IMR-90 (cell line): Measurements from ENCODE around the gene DAB1. TPM values are rescaled to one million over a fixed set of nuclear protein-coding genes. Genes with fewer than 3 reads are reported as not detected.

Source experiments
- ATAC-seq: fragments of 200-7000 bp; cut with Tn5 transposase; 2 replicates; pipeline ENCODE4 v1.9.1; 2020; ENCODE audit warnings: low read depth, mild to moderate bottlenecking, moderate library complexity
- BruUV-seq: library from RNA; stranded (reverse); fragments of 400-500 nt; replicated peaks from 2 replicates; lab custom pipeline; 2021; lab: Mats Ljungman, UMichigan
- CTCF ChIA-PET: fragments of 300-600 bp; formaldehyde crosslinking; extraction: SDS; loops from one replicate; lab custom pipeline; 2021; ENCODE audit warnings: antibody characterized with exemption; lab: Yijun Ruan, JAX
- POLR2A ChIA-PET: fragments of 300-600 bp; sonication (Branson Sonifier 250); formaldehyde crosslinking; loops from one replicate; lab custom pipeline; 2022; ENCODE audit warnings: antibody characterized with exemption; ENCODE audit not compliant: unreplicated experiment; lab: Charles Lee
- DNase-seq: peaks from one replicate; pipeline ENCODE4 v3.0.0; 2013
- H2AFZ ChIP-seq: replicated peaks from 2 replicates; pipeline ENCODE3; 2013; ENCODE audit warnings: low read length, mild to moderate bottlenecking; ENCODE audit not compliant: poor library complexity
- H2AK5ac ChIP-seq: 2 replicates; pipeline ENCODE4 v1.6.1; 2013; ENCODE audit warnings: low read depth, low read length, inconsistent platforms
- H2AK9ac ChIP-seq: replicated peaks from 2 replicates; pipeline ENCODE3; 2013; ENCODE audit warnings: mild to moderate bottlenecking, low read depth, low read length, moderate library complexity; ENCODE audit not compliant: poor library complexity
- H2BK120ac ChIP-seq: 2 replicates; pipeline ENCODE4 v1.6.1; 2013; ENCODE audit warnings: low read depth, low read length, inconsistent platforms
- H2BK15ac ChIP-seq: 3 replicates; pipeline ENCODE4 v1.6.1; 2013; ENCODE audit warnings: low read depth, low read length, inconsistent platforms
- H2BK20ac ChIP-seq: 2 replicates; pipeline ENCODE4 v1.6.1; 2013; ENCODE audit warnings: low read depth, mild to moderate bottlenecking, inconsistent platforms, low read length, moderate library complexity
- H2BK5ac ChIP-seq: 2 replicates; pipeline ENCODE4 v1.6.1; 2013; ENCODE audit warnings: mild to moderate bottlenecking, low read depth, low read length, inconsistent platforms; ENCODE audit not compliant: poor library complexity, severe bottlenecking
- H3K14ac ChIP-seq: replicated peaks from 2 replicates; pipeline ENCODE4 v1.6.1; 2013; ENCODE audit warnings: low read depth, low read length, inconsistent platforms
- H3K18ac ChIP-seq: 2 replicates; pipeline ENCODE4 v1.6.1; 2013; ENCODE audit warnings: low read depth, low read length, control low read depth
- H3K23ac ChIP-seq: 2 replicates; pipeline ENCODE4 v1.6.1; 2013; ENCODE audit warnings: low read depth, low read length, inconsistent platforms
- H3K27ac ChIP-seq: 2 replicates; pipeline ENCODE4 v1.5.1; 2013; ENCODE audit warnings: mild to moderate bottlenecking, control low read depth, low read length; ENCODE audit not compliant: insufficient read depth
- H3K27me3 ChIP-seq: 2 replicates; pipeline ENCODE4 v1.6.1; 2013; ENCODE audit warnings: low read length; ENCODE audit not compliant: control insufficient read depth, insufficient read depth
- H3K36me3 ChIP-seq: 2 replicates; pipeline ENCODE4 v1.6.1; 2013; ENCODE audit warnings: low read length, mixed read lengths; ENCODE audit not compliant: control insufficient read depth, insufficient read depth
- H3K4ac ChIP-seq: 2 replicates; pipeline ENCODE4 v1.6.1; 2013; ENCODE audit warnings: low read depth, low read length, inconsistent platforms
- H3K4me1 ChIP-seq: 2 replicates; pipeline ENCODE4 v1.6.1; 2013; ENCODE audit warnings: low read length, mixed read lengths; ENCODE audit not compliant: control insufficient read depth, insufficient read depth
- H3K4me2 ChIP-seq: 2 replicates; pipeline ENCODE4 v1.6.1; 2013; ENCODE audit warnings: low read depth, mild to moderate bottlenecking, control low read depth, low read length, moderate library complexity
- H3K4me3 ChIP-seq: 2 replicates; pipeline ENCODE4 v1.5.1; 2013; ENCODE audit warnings: low read depth, mild to moderate bottlenecking, control low read depth, low read length, moderate library complexity; ENCODE audit not compliant: insufficient read depth
- H3K56ac ChIP-seq: 2 replicates; pipeline ENCODE4 v1.6.1; 2013; ENCODE audit warnings: low read length, inconsistent platforms; ENCODE audit not compliant: insufficient read depth; ENCODE audit errors: extremely low read depth
- H3K79me1 ChIP-seq, 2 experiments: 2 replicates each; pipeline ENCODE4 v1.6.1; 2013; ENCODE audit warnings: low read length in 2 of 2, inconsistent platforms in 1 of 2, low read depth in 1 of 2
- H3K9ac ChIP-seq: 2 replicates; pipeline ENCODE4 v1.6.1; 2013; ENCODE audit warnings: low read depth, low read length, control low read depth
- H3K9me1 ChIP-seq: 2 replicates; pipeline ENCODE4 v1.6.1; 2013; ENCODE audit warnings: low read length, inconsistent platforms; ENCODE audit not compliant: insufficient read depth
- H3K9me3 ChIP-seq: 2 replicates; pipeline ENCODE4 v1.6.1; 2013; ENCODE audit warnings: low read length; ENCODE audit not compliant: control insufficient read depth, insufficient read depth
- H4K20me1 ChIP-seq: 2 replicates; pipeline ENCODE4 v1.6.1; 2013; ENCODE audit warnings: low read length, inconsistent platforms; ENCODE audit not compliant: insufficient read depth
- H4K5ac ChIP-seq: 2 replicates; pipeline ENCODE4 v1.6.1; 2013; ENCODE audit warnings: mild to moderate bottlenecking, low read depth, low read length, control low read depth
- H4K8ac ChIP-seq, 2 experiments: 2 replicates each; pipeline ENCODE4 v1.6.1; 2013; ENCODE audit warnings: low read depth in 2 of 2, low read length in 2 of 2, control low read depth in 1 of 2, inconsistent platforms in 1 of 2
- H4K91ac ChIP-seq: 2 replicates; pipeline ENCODE4 v1.6.1; 2013; ENCODE audit warnings: low read depth, low read length, inconsistent platforms; ENCODE audit not compliant: insufficient read depth
- BHLHE40 ChIP-seq: fragments of 150-350 bp; IDR thresholded peaks from 2 replicates; pipeline ENCODE4 v1.6.1; 2016; ENCODE audit warnings: mild to moderate bottlenecking, low read depth, low read length
- CEBPB ChIP-seq: IDR thresholded peaks from 2 replicates; pipeline ENCODE4 v1.6.1; 2012; ENCODE audit warnings: low read depth, low read length, improper control_type of control experiment
- CHD1 ChIP-seq: IDR thresholded peaks from 2 replicates; pipeline ENCODE4 v1.6.1; 2012; ENCODE audit warnings: low read depth, low read length, improper control_type of control experiment
- CTCF ChIP-seq: conservative IDR thresholded peaks from 2 replicates; pipeline ENCODE4 v1.5.1; 2012; ENCODE audit warnings: mild to moderate bottlenecking, low read depth, low read length, improper control_type of control experiment
- ELK1 ChIP-seq: fragments of 150-350 bp; IDR thresholded peaks from 2 replicates; pipeline ENCODE4 v1.6.1; 2016; ENCODE audit warnings: low read depth, mild to moderate bottlenecking, low read length, moderate library complexity, borderline replicate concordance
- FOS ChIP-seq: fragments of 150-350 bp; IDR thresholded peaks from 2 replicates; pipeline ENCODE4 v1.6.1; 2016; ENCODE audit warnings: low read depth, low read length
- MAFK ChIP-seq: IDR thresholded peaks from 2 replicates; pipeline ENCODE4 v1.6.1; 2012; ENCODE audit warnings: low read depth, low read length, improper control_type of control experiment
- MAZ ChIP-seq: IDR thresholded peaks from 2 replicates; pipeline ENCODE4 v1.6.1; 2012; ENCODE audit warnings: low read depth, mild to moderate bottlenecking, low read length, improper control_type of control experiment, moderate library complexity, borderline replicate concordance
- MXI1 ChIP-seq: IDR thresholded peaks from 2 replicates; pipeline ENCODE4 v1.6.1; 2012; ENCODE audit warnings: low read depth, mild to moderate bottlenecking, low read length, moderate library complexity, borderline replicate concordance
- NFE2L2 ChIP-seq: fragments of 150-350 bp; IDR thresholded peaks from 2 replicates; pipeline ENCODE4 v1.6.1; 2016; ENCODE audit warnings: low read depth, mild to moderate bottlenecking, low read length
- POLR2A ChIP-seq: IDR thresholded peaks from 2 replicates; pipeline ENCODE4 v1.6.1; 2012; ENCODE audit warnings: mild to moderate bottlenecking, low read depth, low read length
- RAD21 ChIP-seq: IDR thresholded peaks from 2 replicates; pipeline ENCODE4 v1.6.1; 2012; ENCODE audit warnings: low read length, improper control_type of control experiment
- RFX5 ChIP-seq: IDR thresholded peaks from 2 replicates; pipeline ENCODE4 v1.8.0; 2012; ENCODE audit warnings: low read depth, mild to moderate bottlenecking, low read length, moderate library complexity
- SMC3 ChIP-seq: fragments of 150-350 bp; IDR thresholded peaks from 2 replicates; pipeline ENCODE4 v1.6.1; 2016; ENCODE audit warnings: low read depth, mild to moderate bottlenecking, antibody characterized with exemption, low read length, moderate library complexity
- USF2 ChIP-seq: fragments of 150-350 bp; IDR thresholded peaks from 2 replicates; pipeline ENCODE4 v1.6.1; 2017; ENCODE audit warnings: mild to moderate bottlenecking, antibody characterized with exemption, low read length, low read depth
- WGBS, 2 experiments: methylation state at CpG; one replicate each; pipeline versions ENCODE4 v1.1.5 to v1.1.7; 2013; ENCODE audit warnings: missing lambda C conversion rate in 2 of 2; ENCODE audit not compliant: insufficient read length in 1 of 2; ENCODE audit errors: extremely low coverage in 2 of 2; 5-methylcytosine and 5-hydroxymethylcytosine counted together
- dilution Hi-C: fragments of 300-500 bp; cut with HindIII; formaldehyde crosslinking; loops from one replicate; pipeline ENCODE4 v1.14.3; 2018; ENCODE audit warnings: low sequenced_read_pairs; ENCODE audit not compliant: unreplicated experiment
- in situ Hi-C: fragments of 300-500 bp; cut with MboI; formaldehyde crosslinking; loops from 3 replicates; pipeline ENCODE4 v1.14.3; 2019; ENCODE audit warnings: low sequenced_read_pairs, inconsistent platforms, mixed read lengths
- intact Hi-C: fragments of 100-400 bp; cut with micrococcal nuclease; formaldehyde crosslinking; loops from 2 replicates; pipeline ENCODE4 v1.10.0; 2022
- polyA plus RNA-seq, 3 experiments: library from polyadenylated mRNA; depleted of rRNA; stranded (reverse); fragments of >200 nt; gene quantifications; 2 replicates each; pipeline ENCODE4 v1.2.3, GENCODE V29; 2012; ENCODE audit warnings: low replicate concordance in 1 of 3
- total RNA-seq: library from RNA; depleted of rRNA; stranded (reverse); fragments of >200 nt; gene quantifications from 2 replicates; pipeline ENCODE4 v1.2.3, GENCODE V29; 2012

DAB1 gene
- total and polyA plus RNA-seq, 2 of the 4 experiments (the other 2 are of a cell fraction) = 0.18 to 0.41 TPM

- in situ Hi-C loops = no loop called here
- TF ChIP-seq POLR2A (no peak), CTCF (no peak), CHD1 (no peak), RAD21 (no peak), RFX5 (no peak), MAZ (no peak), NFE2L2 (no peak), CEBPB (no peak), SMC3 (no peak), MAFK (no peak), FOS (no peak), ELK1 (no peak), BHLHE40 (no peak), USF2 (no peak), MXI1 (no peak)
- POLR2A ChIA-PET = no interaction called here
Measured at GRCh38 chr1:57248830-57249229, 175.0 kb downstream of the DAB1 start.

More at GRCh38 chr1:57248830-57249229, 175.0 kb downstream of the DAB1 start:
- H3K9me1 ChIP-seq = no peaks in the 10 kb centered on the region
- no TSS peak for BruUV-seq
- H3K23ac ChIP-seq = no peak overlapping the region
- H3K4me3 ChIP-seq = no peak overlapping the region
- DNase-seq (no peak), ATAC-seq (no peak)
- no peaks in the 10 kb centered on the region for H3K9me3 ChIP-seq
- H3K4me1 ChIP-seq = peaks cover 4% of the 10 kb centered on the region; the same call in 1 of the 2 replicates
- H3K14ac ChIP-seq = no peak overlapping the region
- H2BK20ac ChIP-seq = no peak overlapping the region
- dilution Hi-C loops (no loop called here), intact Hi-C loops (no loop called here)
- no peak overlapping the region for H4K8ac ChIP-seq
- H2BK5ac ChIP-seq = no peak overlapping the region
- no peaks in the 10 kb centered on the region for H3K79me1 ChIP-seq
- CTCF ChIA-PET = interaction anchor here (0.5 kb wide), 1 partner anchor 528 kb away, joined by 8 read pairs; no protein-coding TSS in a partner anchor
- H3K36me3 ChIP-seq = no peaks in the 10 kb centered on the region
- H3K27me3 ChIP-seq = no peaks in the 10 kb centered on the region
- H3K9ac ChIP-seq = no peak overlapping the region
- no peaks in the 10 kb centered on the region for H4K20me1 ChIP-seq
- no peak overlapping the region for H3K18ac ChIP-seq
- no peak overlapping the region for H4K5ac ChIP-seq
- H3K4ac ChIP-seq = no peak overlapping the region
- no peak overlapping the region for H4K91ac ChIP-seq
- no CpG with 5 or more reads among the region's 3 CpGs for WGBS, 2 experiments
- H2AK5ac ChIP-seq = no peak overlapping the region
- no peak overlapping the region for H3K56ac ChIP-seq
- no peak overlapping the region for H2BK120ac ChIP-seq
- no peak overlapping the region for H3K27ac ChIP-seq
- no peak overlapping the region for H2AK9ac ChIP-seq
- H3K4me2 ChIP-seq = no peak overlapping the region
- H2BK15ac ChIP-seq = no peak overlapping the region
- no peak overlapping the region for H2AFZ ChIP-seq
